Dedifferentiated amniotic fluid mesenchymal stem cell (primary cell): ENCODE data around the gene TOR1A.
A peak's percentile ranks its signal among the peaks of the same experiment; 100 is the strongest.

Experiments
- DNase-seq: peaks from one replicate; pipeline ENCODE4 v3.0.0-alpha.2; 2016; ENCODE audit errors: extremely low spot score

TOR1A gene

DNA sequence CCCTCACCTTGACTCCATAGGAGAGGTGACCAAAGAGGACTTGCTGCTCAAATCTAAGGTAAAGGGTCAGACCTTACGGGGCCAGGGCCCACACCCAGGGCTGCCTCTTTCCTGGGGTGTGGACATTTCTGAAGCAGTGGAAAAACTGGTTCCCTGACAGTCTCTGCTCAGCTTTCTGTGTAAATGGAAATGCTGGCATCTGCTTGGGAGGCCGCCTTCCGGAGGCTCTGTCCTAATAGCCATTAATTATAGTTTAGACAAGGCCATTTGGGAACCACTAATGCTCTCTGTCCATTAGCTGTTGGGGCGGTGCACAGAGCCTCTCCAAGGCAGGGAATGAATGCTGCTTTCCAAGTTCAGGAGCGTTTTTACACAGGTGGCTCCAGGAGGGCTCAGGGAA, 28.6 kb upstream of the TOR1A start:
- no peak for DNase-seq

DNA sequence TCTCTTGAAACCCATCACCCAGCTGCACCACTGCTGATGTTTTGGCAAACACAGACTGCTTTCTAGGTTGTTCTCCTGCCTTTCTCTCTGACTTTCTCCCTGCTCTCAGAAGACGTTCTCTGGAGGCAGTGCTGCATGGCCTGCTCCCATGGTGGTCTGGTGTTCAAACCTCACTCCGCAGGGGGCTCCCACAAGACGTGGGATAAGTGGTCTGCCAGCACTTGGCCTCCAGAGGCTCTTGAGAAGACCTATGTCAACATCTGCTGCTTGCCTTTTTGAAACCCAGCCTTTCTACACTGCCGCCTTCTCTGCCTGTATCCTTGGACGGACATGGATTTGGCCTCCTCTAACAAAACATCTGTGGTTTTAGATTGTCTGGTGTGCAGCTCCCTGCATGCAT, 27.9 kb upstream of the TOR1A start:
- no peak for DNase-seq

DNA sequence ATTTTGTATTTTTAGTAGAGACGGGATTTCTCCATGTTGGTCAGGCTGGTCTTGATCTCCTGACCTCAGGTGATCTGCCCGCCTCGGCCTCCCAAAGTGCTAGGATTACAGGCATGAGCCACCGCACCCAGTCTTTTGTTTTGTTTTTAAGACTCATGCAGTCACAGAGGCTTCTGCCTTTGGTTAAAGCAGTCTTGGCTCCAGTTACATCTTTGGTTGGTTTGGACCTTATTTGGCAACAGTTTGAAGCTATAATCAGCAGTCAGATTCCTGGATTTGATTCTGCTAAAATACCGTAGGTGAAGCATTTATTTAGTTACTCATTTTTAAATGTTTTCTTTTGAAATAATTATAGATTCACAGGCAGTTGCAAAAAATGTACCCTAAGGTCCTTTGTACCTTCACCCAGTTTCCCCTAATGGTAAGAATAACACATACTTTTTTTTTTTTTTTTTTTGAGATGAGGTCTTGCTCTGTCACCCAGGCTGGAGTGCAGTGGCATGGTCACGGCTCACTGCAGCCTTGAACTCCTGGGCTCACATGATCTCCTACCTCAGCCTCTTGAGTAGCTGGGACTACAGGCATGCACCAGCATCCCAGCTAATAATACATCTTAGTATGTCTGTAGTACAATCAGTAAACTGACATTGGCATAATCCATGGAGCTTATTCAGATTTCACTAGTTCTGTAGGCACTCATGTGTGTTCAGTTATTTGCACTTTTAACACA, 27.1 kb upstream of the TOR1A start:
- DNase-seq = no peak

DNA sequence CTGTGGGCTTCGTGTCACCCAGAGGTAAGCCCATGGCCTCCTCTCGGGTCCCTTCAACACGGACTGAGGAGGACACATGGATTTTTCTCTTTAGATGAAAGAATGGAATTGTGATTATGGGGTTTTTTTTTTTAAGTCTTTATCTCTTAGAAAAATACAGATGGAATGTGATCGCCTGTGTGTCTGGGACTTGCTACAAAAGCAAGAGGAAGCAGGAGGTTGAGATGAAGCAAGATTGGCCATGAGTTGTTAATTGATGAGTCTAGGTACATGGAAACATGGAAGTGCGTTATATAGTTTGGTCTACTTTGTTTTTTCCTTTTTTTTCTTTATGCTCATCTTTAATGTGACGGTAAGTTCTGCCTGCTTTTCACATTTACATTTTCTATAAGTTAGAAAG, 26.0 kb upstream of the TOR1A start:
- no peak for DNase-seq

DNA sequence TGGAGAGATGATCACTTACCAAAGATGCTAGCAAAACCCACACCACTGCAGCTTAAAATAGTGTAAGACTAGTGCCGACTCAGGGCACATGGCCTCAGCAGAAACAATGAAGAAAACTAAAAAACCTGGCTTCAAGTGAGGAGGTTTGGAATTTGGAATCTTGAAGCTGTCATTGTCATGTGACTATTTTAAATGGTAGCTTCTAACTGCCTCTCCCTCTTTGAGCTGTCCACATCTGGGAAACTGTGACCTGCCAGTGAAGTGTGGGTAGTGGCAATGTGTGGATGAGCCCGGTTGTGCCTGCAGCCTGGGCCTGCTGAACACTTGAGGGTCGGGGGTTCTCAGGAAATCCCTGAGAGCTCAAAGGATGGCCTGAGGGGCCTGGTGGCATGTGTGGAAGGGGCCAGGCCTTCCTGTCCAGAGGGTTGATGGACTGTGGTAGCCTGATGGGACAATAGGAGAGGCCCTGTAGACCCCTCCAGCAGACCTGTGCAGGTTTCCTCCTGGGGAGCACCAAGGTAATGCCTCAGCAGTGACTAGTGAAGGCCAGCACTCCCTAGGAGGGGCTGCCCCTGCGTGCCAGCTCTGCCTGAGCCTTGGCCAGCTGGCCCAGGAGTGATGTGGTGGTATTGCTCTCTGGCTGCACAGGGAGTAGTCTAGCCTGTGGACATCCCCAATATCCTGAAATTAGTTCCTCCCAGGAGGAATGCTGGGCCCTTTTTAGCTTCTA, 24.9 kb upstream of the TOR1A start:
- DNase-seq = no peak

DNA sequence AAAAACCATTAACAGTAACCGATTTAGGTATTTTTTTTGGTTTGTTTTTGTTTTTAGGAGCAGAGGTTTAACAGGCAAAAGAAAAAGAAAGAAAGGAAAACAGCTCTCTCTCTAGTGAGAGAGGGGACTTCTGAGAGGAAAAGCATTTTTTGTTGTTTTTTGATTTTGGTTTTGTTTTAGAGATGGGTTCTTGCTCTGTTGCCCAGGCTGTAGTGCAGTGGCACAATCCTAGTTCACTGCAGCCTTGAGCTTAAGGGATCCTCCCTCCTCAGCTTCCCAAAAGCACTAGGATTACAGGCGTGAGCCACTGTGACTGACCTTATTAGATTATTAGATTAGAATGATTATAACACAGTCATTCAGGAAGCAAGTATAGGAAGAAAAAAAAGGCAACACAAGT, 21.4 kb upstream of the TOR1A start:
- DNase-seq = no peak

DNA sequence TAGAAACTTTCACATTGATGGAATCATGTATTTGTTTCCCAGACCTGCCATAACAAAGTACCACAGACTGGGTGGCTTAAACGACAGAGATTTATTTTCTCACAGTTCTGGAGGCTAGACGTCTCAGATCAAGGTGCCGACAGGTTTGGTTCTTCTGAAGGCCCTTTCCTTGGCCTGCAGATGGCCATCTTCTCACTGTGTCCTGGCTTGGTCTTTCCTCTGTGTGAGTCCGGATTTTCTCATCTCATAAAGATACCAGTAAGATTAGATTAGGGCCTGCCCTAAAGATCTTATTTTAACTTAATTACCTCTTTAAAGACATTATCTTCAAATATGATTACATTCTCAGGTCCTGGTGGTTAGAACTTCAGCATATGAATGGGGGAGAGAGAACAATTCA, 17.1 kb upstream of the TOR1A start:
- DNase-seq = no peak

DNA sequence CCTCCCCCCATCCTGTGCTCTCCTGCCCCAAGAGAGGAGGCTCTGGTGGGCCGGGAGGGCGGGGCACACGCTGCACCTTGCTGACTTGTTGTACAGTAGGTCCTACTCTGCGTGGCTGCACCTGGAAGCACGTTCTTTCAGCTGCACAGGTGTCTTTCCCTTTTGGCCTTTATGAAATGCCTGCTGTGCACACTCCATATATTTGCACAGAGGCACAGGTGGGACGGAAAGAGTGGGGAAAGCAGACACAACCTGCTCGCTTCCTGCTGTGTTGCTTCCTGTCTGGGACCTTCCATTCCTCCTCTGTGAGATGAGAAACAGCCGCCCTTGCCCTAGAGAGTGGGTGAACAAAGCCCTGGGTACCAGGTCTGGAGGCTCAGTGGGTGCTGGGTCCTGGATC, 16.1 kb upstream of the TOR1A start:
- DNase-seq = no peak

DNA sequence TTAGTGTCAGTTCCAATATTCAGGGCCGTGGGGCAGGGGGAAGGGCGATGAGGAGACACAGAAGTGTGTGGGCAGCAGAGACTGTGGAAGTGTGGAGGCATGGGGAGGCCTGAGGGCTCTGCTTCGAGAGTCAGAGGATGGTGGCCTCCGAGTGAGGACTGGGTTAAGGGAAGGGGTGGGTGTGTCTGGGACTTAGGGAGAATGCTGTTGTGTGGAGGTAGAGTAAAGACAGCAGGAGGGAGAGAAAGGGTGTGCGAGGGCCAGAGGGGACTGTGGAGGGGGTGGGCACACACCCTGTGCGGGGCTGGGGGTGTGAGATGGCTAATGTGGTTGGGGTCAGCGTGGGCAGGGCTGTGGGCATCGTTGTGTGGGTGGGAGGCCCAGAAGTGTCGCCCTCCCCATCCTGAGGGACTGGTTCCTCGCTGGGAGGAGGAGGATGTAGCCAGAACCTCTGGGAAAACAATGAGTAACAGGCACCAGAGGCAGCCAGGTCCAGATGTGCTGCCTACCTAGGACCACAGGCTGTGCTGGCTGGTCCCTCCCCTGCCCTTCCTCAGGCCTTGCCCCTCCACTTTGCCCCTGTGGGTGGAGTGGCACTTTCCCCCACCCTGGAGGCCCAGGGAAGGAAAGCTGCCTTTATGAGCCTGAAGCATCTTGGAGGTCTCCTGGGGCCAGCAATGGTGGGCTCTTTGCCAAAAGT, 15.5 kb upstream of the TOR1A start:
- DNase-seq = no peak

DNA sequence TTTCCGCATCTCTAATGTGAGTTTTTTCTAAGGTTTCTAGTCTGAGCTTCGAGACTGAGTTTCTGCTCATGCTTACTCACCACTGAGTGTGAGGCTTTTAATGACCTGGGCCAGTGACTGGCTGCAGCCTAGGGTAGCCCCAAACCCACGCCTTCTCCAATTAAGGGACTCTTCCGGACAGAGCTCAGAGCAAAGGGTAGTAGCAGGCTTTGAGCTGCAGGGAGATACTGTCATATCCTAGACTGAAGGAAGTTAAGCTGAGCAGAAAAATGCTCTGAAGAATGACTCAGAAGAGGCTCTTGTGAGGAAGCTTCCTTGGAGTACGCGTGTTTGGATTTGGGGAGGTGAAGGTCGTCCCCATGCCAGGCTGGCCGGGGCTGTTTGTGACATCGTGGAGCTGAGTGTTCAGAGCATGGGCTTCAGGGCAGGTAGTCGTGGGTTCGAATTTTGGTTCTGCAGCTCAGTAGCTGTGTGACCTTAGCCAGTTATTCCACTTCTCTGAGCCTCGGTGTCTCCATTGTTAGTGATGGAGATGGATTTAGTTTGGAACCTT, 14.8 kb upstream of the TOR1A start:
- peak; percentile 81 for DNase-seq

DNA sequence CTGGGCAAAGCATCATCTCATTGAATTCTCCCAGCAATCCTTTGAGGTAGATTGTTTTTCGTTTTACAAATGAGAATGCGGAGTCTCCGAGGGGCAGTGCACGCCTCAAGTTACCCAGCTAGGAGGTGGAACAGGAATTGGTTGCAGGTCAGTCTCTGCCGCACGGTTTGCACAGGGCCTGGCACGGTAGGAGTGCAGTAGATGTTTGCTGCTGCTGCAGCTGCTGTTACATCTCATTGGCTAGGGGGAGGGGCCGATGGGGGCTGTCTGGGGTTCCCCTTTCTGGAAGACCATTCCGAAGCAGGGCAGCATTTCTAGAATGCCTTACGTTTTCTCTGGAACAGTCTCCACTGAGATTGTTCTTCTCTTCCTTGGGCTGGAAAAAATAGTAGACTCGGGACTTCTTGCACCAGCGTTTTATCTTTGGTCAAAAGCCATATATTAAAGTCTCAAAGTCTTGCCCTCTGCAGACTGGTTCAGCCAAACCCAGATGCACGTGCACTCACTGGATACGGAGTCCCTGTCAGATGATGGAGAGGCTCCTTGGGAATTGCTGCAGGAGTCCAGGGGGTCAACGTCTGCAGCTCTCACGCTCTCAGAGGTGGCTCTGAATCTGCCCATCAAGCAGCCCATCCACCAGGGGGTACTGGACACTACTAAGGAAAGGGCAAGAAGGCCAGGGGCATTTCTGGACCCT, 12.5 kb upstream of the TOR1A start:
- DNase-seq = no peak

DNA sequence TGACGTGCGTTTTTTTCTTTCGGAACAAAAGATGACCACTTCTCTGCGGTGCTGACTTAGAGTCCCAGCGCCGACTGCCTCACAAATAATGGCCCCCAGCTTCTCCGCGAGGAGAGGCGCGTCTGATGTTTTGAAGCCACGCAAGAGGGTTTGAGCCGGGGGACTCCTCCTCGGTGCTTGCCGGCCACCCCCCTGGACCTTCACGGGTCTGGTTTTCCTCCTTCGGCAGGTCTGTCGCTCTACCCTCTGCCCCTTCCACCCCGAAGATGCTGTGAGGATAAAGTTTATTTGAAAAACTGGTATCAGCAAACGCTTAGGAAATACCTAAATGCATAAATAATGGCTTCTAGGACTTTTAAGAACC, 11.9 kb upstream of the TOR1A start:
- peak; percentile 29 for DNase-seq

DNA sequence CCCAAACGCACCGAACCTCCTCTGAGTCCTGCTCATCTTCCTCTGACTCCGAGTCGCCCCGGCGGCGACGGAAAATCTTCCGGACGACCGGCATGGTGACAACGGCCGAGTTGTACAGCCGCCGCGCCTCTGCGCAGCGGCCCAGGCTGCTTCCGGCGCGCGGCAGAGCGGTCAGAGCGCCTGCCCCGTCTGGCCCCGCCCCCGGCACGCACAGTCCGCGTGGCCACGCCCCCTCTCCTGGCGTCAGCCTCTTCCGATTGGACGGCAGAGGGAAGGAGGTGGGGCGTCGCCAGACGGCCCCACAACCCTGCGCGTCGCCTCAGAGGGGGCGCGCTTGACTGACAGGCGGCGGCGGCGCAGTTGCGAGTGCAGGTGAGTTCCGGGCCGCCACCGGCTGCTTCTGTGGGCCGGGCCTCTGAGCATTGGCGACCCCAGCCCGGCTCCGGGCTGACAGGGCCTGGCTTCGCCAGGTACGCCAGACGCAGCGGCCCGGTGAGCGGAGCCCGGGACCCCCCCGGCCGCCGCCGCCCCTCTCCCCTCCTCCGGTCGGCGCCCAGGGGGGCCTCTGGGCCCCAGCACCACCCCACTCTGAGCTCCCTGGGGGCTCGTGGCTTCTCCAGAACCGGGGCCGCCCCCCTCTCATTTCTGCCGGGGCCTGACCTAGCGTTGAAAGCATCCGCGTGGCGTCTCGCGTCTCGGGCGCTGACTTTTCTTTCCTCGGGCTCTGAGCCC, 11.4 kb upstream of the TOR1A start, which contains the start of the genes C9orf78 and USP20:
C9orf78 (minus strand) TSS at position 148 of the 732 bp plus-strand sequence; CDS start at position 94, 54 bp downstream.
USP20 (plus strand) TSS at position 331 of the 732 bp plus-strand sequence. CDS start 17,098 bp downstream, outside the sequence.
- peak; percentile 92 for DNase-seq

DNA sequence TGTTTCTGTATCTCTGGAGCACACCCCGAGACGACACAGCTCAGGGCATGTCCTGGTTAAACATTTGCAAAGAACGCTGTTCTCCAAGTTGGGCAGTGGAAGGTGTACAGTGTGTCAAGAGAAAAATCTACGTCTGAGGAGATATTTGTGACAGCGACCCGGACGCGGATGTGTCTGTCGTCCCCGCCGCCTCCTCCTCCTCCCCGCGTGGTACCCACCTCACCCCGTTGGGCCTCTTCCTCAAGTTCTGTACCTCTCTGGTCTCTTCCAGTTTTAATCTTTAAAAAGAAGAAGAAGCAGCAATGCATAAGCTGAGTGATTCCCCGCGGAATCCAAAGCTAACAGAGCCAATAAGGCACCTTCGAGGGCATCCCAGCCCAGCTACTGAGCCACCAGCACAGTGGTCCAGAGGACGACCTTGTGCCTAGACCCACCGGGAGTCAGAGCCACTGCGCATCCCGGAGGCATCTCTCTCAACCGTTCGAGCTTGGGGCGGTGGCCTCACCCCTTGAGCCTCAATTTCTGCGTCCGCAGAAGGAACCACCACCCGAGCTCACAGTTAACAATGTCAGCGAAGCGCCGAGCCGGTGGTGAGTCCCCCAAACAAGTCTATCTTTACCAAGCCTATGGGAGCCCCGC, 10.7 kb upstream of the TOR1A start:
- no peak for DNase-seq

DNA sequence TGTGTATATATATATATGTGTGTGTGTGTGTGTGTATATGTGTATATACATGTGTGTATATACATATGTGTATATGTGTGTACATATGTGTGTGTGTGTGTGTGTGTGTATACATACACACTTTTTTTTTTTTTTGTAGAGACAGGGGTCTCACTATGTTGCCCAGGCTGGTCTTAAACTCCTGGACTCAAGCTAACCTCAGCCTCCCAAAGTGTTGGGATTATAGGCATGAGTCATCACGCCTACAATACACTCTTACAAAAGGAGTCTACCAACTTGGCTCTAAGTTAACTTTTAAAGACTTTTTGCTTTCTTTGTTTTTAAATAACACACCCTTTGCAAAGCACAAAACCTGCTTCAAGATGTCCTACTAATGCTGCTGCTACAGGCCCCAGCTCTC, 9.0 kb upstream of the TOR1A start:
- DNase-seq = no peak

DNA sequence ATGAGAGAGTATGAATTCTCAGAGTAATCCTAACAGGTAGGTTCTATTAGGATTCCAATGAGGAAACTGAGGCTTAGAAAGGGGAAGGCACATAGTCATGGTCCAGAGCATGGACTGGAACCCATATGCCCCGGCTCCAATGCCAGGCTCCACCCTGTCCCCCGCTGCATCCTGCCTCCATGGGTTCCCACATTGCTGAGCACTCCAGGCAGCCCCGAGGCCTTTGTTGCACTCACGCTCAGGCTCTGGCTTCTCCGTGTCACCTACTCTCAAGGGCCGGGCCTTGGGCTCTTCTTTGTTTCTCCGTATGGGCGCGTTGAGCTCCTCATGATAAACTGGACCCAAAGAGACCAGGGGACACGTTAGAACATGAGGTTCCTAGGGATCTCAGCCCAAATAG, 5.0 kb upstream of the TOR1A start:
- DNase-seq = no peak

DNA sequence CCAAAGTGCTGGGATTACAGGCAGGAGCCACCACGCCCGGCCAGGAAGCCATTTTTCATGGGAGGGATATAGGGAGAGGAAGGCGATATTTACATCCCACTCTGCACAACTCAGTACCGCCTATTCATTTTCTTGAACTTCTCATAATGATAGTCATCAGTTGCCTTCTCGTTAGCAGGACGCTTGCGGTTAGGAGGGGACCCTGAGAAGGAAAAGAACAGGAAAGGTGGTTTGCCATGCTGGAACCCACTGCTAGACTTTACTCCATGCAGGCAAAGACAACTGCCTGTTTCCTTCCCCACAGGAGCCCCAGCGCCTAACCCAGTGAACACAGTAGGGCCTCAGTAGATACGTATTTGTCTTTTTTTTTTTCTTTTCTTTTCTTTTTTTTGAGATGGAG, 4.1 kb upstream of the TOR1A start:
- no peak for DNase-seq

DNA sequence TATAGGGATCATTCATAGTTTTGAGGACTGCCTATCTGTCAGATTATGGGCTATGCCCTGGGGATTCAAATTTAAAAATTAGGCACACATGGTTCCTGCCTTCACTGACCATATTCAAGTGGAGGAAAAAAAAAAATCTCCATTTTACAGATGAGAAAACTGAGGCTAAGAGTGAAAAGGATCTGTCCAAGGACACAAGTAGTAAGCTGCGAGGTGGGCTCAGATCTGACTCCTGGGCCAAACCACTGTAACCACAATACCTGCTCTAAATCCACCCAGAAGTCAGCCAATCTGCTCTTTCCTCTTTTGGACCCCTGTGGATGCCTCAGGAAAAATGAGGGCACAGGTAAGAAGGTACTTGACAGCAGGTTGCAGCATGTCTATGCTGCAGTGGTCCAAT, 2.8 kb upstream of the TOR1A start:
- no peak for DNase-seq

DNA sequence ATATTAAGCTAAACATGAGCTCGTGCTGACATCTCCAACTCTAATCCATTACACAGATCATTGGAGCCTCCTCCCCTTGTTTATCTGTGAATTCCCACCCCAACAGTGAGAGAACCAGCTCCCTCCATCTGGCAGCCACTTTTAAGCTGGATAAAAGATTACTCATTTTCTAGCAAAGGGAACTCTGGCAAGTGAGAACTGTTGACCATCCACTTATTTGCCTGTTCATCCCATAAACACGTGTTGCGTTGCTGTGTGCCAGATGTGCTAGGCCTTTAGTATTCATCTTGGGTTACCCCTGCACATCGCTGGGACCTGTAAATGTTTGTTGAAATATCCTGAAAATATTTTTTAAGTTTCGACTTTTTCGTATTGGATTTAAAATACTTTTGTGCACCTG, 2.4 kb upstream of the TOR1A start:
- no peak for DNase-seq

DNA sequence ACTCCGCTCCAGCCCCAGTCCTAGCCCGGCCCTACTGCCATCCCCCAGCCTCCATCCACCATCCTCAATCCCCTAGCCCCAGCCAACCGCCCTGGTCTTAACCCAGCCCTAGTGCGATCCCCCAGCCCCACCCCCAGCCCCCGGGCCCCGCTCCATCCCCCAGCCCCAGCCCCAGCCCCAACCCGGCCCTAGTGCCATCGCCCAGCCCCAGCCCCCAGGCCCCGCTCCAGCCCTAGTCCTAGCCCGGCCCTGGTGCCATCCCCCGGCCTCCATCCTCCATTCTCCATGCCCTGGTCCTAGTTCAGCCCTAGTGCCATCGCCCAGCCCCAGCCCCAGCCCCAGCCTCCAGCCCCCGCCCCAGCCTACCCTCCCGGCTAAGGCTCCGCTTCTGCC, 398 bp downstream of the TOR1A start:
- DNase-seq = no peak
